ENCODE measurements around the gene WDR49.

Gene WDR49

GRCh38 chr3:167653760-167654159 is at the start of gene WDR49:
Gene WDR49 (minus strand): TSS chr3:167653942. CDS start chr3:167653425, 517 bp downstream.
- no peak for DNase-seq (ENCODE audit: low read depth in 2 of 2)

GRCh38 chr3:167700926-167701325 is 47.2 kb upstream of the WDR49 start:
- no peak for DNase-seq (ENCODE audit: low read depth in 2 of 2)

GRCh38 chr3:167700046-167700445 is 46.3 kb upstream of the WDR49 start:
- no peak for DNase-seq (ENCODE audit: low read depth in 2 of 2)

GRCh38 chr3:167694121-167694520 is 40.4 kb upstream of the WDR49 start:
- no peak for DNase-seq (ENCODE audit: low read depth in 2 of 2)

- DNase-seq (ENCODE audit: low read depth in 2 of 2) = peak; percentile 13 to 23
Measured at GRCh38 chr3:167691366-167691765, 37.6 kb upstream of the WDR49 start.

GRCh38 chr3:167684388-167684993 is 30.7 kb upstream of the WDR49 start:
- peak; percentile 11 to 23 for DNase-seq (ENCODE audit: low read depth in 2 of 2)

- DNase-seq (ENCODE audit: low read depth in 2 of 2) = no peak
Measured at GRCh38 chr3:167679526-167679925, 25.8 kb upstream of the WDR49 start.

GRCh38 chr3:167675848-167676247 is 22.1 kb upstream of the WDR49 start:
- no peak for DNase-seq (ENCODE audit: low read depth in 2 of 2)

GRCh38 chr3:167673221-167673620 is 19.5 kb upstream of the WDR49 start:
- no peak for DNase-seq (ENCODE audit: low read depth in 2 of 2)

- DNase-seq (ENCODE audit: low read depth in 2 of 2) = no peak
Measured at GRCh38 chr3:167671878-167672427, 18.2 kb upstream of the WDR49 start.

GRCh38 chr3:167669699-167670098 is 16.0 kb upstream of the WDR49 start:
- DNase-seq (ENCODE audit: low read depth in 2 of 2) = no peak

- DNase-seq (ENCODE audit: low read depth in 2 of 2) = no peak
Measured at GRCh38 chr3:167668651-167669050, 14.9 kb upstream of the WDR49 start.

- no peak for DNase-seq (ENCODE audit: low read depth in 2 of 2)
Measured at GRCh38 chr3:167666563-167666962, 12.8 kb upstream of the WDR49 start.

GRCh38 chr3:167662919-167663400 is 9.2 kb upstream of the WDR49 start:
- DNase-seq (ENCODE audit: low read depth in 2 of 2) = no peak

- no peak for DNase-seq (ENCODE audit: low read depth in 2 of 2)
Measured at GRCh38 chr3:167657684-167658225, 4.0 kb upstream of the WDR49 start.

- no peak for DNase-seq (ENCODE audit: low read depth in 2 of 2)
Measured at GRCh38 chr3:167656821-167657220, 3.1 kb upstream of the WDR49 start.

GRCh38 chr3:167653155-167653554 is 587 bp downstream of the WDR49 start:
- no peak for DNase-seq (ENCODE audit: low read depth in 2 of 2)

GRCh38 chr3:167651826-167652225 is 1.9 kb downstream of the WDR49 start:
- no peak for DNase-seq (ENCODE audit: low read depth in 2 of 2)

GRCh38 chr3:167650459-167650858 is 3.3 kb downstream of the WDR49 start:
- no peak for DNase-seq (ENCODE audit: low read depth in 2 of 2)

- DNase-seq (ENCODE audit: low read depth in 2 of 2) = no peak
Measured at GRCh38 chr3:167649746-167650145, 4.0 kb downstream of the WDR49 start.

GRCh38 chr3:167644611-167645010 is 9.1 kb downstream of the WDR49 start:
- no peak for DNase-seq (ENCODE audit: low read depth in 2 of 2)

GRCh38 chr3:167631471-167631870 is 22.3 kb downstream of the WDR49 start:
- DNase-seq (ENCODE audit: low read depth in 2 of 2) = no peak

GRCh38 chr3:167626490-167626889 is 27.3 kb downstream of the WDR49 start:
- DNase-seq (ENCODE audit: low read depth in 2 of 2) = no peak

Measured in stimulated activated CD4-positive, alpha-beta T cell treated with anti-CD3 and anti-CD28 coated beads, Interleukin-15, amount 100 ng/mL, for 48 hours (primary cell).